Adrenal gland (tissue), 12 donors: ENCODE data around the gene PHC2. TPM values are rescaled to one million over a fixed set of nuclear protein-coding genes. Genes with fewer than 3 reads are reported as not detected.

Source experiments
- DNase-seq, 7 donors: peaks; one replicate each; pipeline ENCODE4 v3.0.0-alpha.2; 2019 to 2020
- H3K27ac ChIP-seq, 5 donors: fragments of 200-600 bp; sonication (generic) in 4 of 5; 1 replicate in 3 of 5; 2 replicates in 2 of 5; pipeline versions ENCODE4 v1.5.1 to v1.8.0; 2016 to 2020; ENCODE audit warnings: mild to moderate bottlenecking in 1 of 5
- H3K27me3 ChIP-seq: fragments of 200-600 bp; 2 replicates; pipeline ENCODE4 v1.8.0; 2021
- H3K36me3 ChIP-seq, 2 donors: fragments of 200-600 bp; replicated peaks in 1 of 2; 1 replicate in 1 of 2; 2 replicates in 1 of 2; pipeline versions ENCODE4 v1.5.1 to v1.8.0; 2018 to 2022
- H3K4me1 ChIP-seq, 2 donors: fragments of 200-600 bp; replicated peaks in 1 of 2; 1 replicate in 1 of 2; 2 replicates in 1 of 2; pipeline versions ENCODE4 v1.5.1 to v1.8.0; 2018 to 2021
- H3K4me3 ChIP-seq, 4 donors: fragments of 200-600 bp; sonication (generic) in 3 of 4; one replicate each; pipeline ENCODE4 v1.5.1; 2016 to 2018
- H3K9me3 ChIP-seq, 3 donors: fragments of 200-600 bp; sonication (generic) in 1 of 3; replicated peaks in 1 of 3; 1 replicate in 2 of 3; 2 replicates in 1 of 3; pipeline versions ENCODE4 v1.5.1 to v1.8.0; 2016 to 2021
- CTCF ChIP-seq, 6 experiments: fragments of 450-650 bp in 4 of 6; fragments of 200-600 bp in 2 of 6; sonication (generic) in 1 of 6; IDR thresholded peaks; 1 replicate in 5 of 6; 2 replicates in 1 of 6; pipeline versions ENCODE4 v1.5.1 to v1.8.0; 2016 to 2021; ENCODE audit warnings: antibody characterized with exemption in 6 of 6, mild to moderate bottlenecking in 2 of 6, moderate library complexity in 1 of 6
- POLR2A ChIP-seq, 2 donors: fragments of 450-650 bp; IDR thresholded peaks; one replicate each; pipeline ENCODE4 v1.6.1; 2017; ENCODE audit warnings: antibody characterized with exemption in 2 of 2, mild to moderate bottlenecking in 2 of 2, moderate library complexity in 1 of 2
- WGBS, 4 donors: extraction: QIAGEN DNeasy Blood & Tissue Kit in 2 of 4; methylation state at CpG; one replicate each; pipeline versions ENCODE4 v1.1.5 to v1.1.7; 2013 to 2017; 5-methylcytosine and 5-hydroxymethylcytosine counted together
- intact Hi-C, 2 donors: fragments of 100-400 bp; cut with DNase I; formaldehyde crosslinking; loops; one replicate each; pipeline versions ENCODE4 v1.14.1 to v1.15.0; 2022 to 2023
- polyA plus RNA-seq, 3 donors: library from polyadenylated mRNA; stranded (reverse); fragments of 200-250 nt in 2 of 3; fragments of 350-450 nt in 1 of 3; fragmentation: Illumina TruSeq in 1 of 3; extraction: RNeasy Lipid Tissue Mini Kit (QIAGEN cat#74804) in 1 of 3; gene quantifications; one replicate each; pipeline ENCODE4 v1.2.3, GENCODE V29; 2013 to 2014
- total RNA-seq, 9 donors: library from RNA; depleted of rRNA in 4 of 9; stranded (reverse); fragments of >200 nt in 4 of 9; fragments of 120-200 nt in 1 of 9; fragmentation: NEBNext Ultra II Directional in 1 of 9; extraction: Animal tissue kit (Norgen Biotek cat#: 25700) in 1 of 9; gene quantifications; one replicate each; pipeline versions ENCODE4 v1.1.0 to v1.2.4, GENCODE V29; 2013 to 2023
- donor health status: healthy with polysubstance abuse.
- donor health status: Bipolar disorder and iron deficiency.
- donor health status: DM: yes; HTN: yes; CAD: no.
- donor health status: DM: no; HTN: no; CAD: no.
- donor health status: DM: no; HTN: no; CAD: no.
- donor health status: DM: yes; HTN: yes; CAD: no.

The PHC2 gene
- total and polyA plus RNA-seq, 12 donors = 24.9 to 164 (median 112) TPM

GRCh38 chr1:33282791-33283190, 148.1 kb downstream of the PHC2 start:
- DNase-seq = no peak
- H3K36me3 ChIP-seq = peaks cover 0 to 44% of the 10 kb centered on the region in 2 donors
- intact Hi-C loops = no loop called here
- no peak overlapping the region for H3K4me3 ChIP-seq
- H3K4me1 ChIP-seq = peaks cover 0 to 19% of the 10 kb centered on the region in 2 donors
- H3K27me3 ChIP-seq = no peaks in the 10 kb centered on the region
- TF ChIP-seq POLR2A (IDR thresholded peaks at IDR 0.05) (no peak), CTCF (IDR thresholded peaks at IDR 0.05) (no peak)
- WGBS, 4 donors = 79 to 88% (median 85%) methylated on average over 3 of the region's 3 CpGs
- H3K27ac ChIP-seq = no peak overlapping the region
- H3K9me3 ChIP-seq = no peaks in the 10 kb centered on the region

- no peak for TF ChIP-seq POLR2A (IDR thresholded peaks at IDR 0.05)
- Histone ChIP-seq H3K27ac (no peak overlapping the region), H3K27me3 (no peaks in the 10 kb centered on the region), H3K4me3 (no peak overlapping the region), H3K9me3 (no peaks in the 10 kb centered on the region), H3K36me3 (peaks cover 0 to 53% of the 10 kb centered on the region in 2 donors), H3K4me1 (peaks cover 0 to 13% of the 10 kb centered on the region in 2 donors)
- WGBS, 4 donors = 92 to 97% (median 94%) methylated on average over 10 to 17 of the region's 17 CpGs
- DNase-seq = peak in 1 of 7 donors; percentile 3
- intact Hi-C loops = no loop called here
These were observed 149.2 kb downstream of the PHC2 start for GRCh38 chr1:33281554-33282303.

GRCh38 chr1:33280091-33280661, 150.7 kb downstream of the PHC2 start:
- 93 to 98% (median 95%) methylated on average over 23 to 29 of the region's 29 CpGs for WGBS, 4 donors
- no peaks in the 10 kb centered on the region for H3K4me1 ChIP-seq
- no peak for TF ChIP-seq POLR2A (IDR thresholded peaks at IDR 0.05)
- no peak for TF ChIP-seq CTCF (IDR thresholded peaks at IDR 0.05)
- intact Hi-C loops = no loop called here
- no peaks in the 10 kb centered on the region for H3K27me3 ChIP-seq
- H3K36me3 ChIP-seq = peaks cover 0 to 52% of the 10 kb centered on the region in 2 donors
- H3K27ac ChIP-seq = no peak overlapping the region
- no peak overlapping the region for H3K4me3 ChIP-seq
- H3K9me3 ChIP-seq = no peaks in the 10 kb centered on the region
- DNase-seq = peak in 1 of 7 donors; percentile 10

GRCh38 chr1:33277488-33278084, 153.3 kb downstream of the PHC2 start:
- intact Hi-C loops = loop anchor here in 1 of 2 donors (10.0 kb wide), 1 partner anchor 143 kb away; no protein-coding TSS in a partner anchor
- peak in 1 of 7 donors; percentile 5 for DNase-seq
- H3K4me3 ChIP-seq = no peak overlapping the region

More at GRCh38 chr1:33277488-33278084, 153.3 kb downstream of the PHC2 start:
- Histone ChIP-seq H3K27ac (no peak overlapping the region), H3K36me3 (peaks cover 0 to 47% of the 10 kb centered on the region in 2 donors), H3K9me3 (no peaks in the 10 kb centered on the region), H3K4me1 (no peaks in the 10 kb centered on the region), H3K27me3 (no peaks in the 10 kb centered on the region)
- TF ChIP-seq CTCF (IDR thresholded peaks at IDR 0.05) (no peak), POLR2A (IDR thresholded peaks at IDR 0.05) (no peak)
- 86 to 95% (median 91%) methylated on average over 11 of the region's 11 CpGs for WGBS, 4 donors
